Hypothalamus (tissue), 51 donors: ENCODE results near the gene ZDHHC18.

ENCODE experiments used
- DNase-seq, 51 donors: peaks; one replicate each; lab custom pipeline; 2025; lab: John Stamatoyannopoulos, UW

Gene ZDHHC18

GRCh38 chr1:26826261-26827105 lies at the start of gene ZDHHC18:
TSS of gene ZDHHC18 (plus strand) at chr1:26826688. CDS start at chr1:26826805, 117 bp downstream.
- peak in 43 of 51 donors; percentile 5 to 79 (median 57) for DNase-seq

DNA sequence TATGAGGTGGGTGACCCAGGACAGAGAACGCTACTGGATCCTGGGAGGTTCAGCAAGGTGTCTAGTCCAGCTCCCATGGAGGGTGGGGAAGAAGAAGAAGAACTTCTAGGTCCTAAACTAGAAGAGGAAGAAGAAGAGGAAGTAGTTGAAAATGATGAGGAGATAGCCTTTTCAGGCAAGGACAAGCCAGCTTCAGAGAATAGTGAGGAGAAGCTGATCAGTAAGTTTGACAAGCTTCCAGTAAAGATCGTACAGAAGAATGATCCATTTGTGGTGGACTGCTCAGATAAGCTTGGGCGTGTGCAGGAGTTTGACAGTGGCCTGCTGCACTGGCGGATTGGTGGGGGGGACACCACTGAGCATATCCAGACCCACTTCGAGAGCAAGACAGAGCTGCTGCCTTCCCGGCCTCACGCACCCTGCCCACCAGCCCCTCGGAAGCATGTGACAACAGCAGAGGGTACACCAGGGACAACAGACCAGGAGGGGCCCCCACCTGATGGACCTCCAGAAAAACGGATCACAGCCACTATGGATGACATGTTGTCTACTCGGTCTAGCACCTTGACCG lies 47.3 kb upstream of the ZDHHC18 start:
- DNase-seq, result no peak

DNA sequence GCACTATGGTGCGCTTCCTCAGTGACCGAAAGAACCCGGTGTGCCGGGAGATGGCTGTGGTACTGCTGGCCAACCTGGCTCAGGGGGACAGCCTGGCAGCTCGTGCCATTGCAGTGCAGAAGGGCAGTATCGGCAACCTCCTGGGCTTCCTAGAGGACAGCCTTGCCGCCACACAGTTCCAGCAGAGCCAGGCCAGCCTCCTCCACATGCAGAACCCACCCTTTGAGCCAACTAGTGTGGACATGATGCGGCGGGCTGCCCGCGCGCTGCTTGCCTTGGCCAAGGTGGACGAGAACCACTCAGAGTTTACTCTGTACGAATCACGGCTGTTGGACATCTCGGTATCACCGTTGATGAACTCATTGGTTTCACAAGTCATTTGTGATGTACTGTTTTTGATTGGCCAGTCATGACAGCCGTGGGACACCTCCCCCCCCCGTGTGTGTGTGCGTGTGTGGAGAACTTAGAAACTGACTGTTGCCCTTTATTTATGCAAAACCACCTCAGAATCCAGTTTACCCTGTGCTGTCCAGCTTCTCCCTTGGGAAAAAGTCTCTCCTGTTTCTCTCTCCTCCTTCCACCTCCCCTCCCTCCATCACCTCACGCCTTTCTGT lies 46.0 kb upstream of the ZDHHC18 start:
- peak in 4 of 51 donors; percentile 4 to 26 (median 14) for DNase-seq

DNA sequence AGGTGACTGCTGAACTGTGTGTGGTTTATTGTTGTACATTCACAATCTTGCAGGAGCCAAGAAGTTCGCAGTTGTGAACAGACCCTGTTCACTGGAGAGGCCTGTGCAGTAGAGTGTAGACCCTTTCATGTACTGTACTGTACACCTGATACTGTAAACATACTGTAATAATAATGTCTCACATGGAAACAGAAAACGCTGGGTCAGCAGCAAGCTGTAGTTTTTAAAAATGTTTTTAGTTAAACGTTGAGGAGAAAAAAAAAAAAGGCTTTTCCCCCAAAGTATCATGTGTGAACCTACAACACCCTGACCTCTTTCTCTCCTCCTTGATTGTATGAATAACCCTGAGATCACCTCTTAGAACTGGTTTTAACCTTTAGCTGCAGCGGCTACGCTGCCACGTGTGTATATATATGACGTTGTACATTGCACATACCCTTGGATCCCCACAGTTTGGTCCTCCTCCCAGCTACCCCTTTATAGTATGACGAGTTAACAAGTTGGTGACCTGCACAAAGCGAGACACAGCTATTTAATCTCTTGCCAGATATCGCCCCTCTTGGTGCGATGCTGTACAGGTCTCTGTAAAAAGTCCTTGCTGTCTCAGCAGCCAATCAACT lies 45.2 kb upstream of the ZDHHC18 start:
- DNase-seq, result no peak

DNA sequence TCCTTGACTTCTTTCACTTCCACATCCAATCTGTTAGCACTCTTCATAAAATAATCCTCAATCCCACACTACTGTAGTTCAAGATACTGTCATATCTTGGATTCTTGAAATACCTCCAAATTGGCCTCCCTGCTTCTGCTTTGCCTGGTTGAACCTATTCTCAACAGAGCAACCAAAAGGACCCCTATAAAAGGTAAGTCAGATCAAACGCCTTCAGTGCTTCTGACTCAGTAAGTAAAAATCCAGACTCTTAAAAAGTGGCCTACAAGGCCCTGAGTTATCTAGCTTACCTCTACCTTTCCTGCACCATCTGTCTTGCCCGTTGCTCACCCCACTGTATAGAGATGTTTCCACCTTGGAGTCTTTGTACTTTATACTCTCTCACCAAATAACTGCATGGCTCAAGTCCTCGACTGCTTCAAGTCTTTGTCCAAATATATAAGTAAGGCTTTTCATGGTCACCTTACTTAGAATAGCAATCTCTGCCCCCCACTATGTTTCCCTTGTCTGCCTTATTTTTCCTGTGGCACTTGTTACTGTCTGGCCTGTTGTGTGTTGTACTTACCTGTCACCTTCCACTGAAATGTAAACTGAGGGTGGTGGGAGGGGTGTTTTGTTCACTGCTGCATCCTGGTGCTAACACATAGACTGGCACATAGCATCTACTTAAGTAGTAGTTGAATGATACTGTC lies 43.8 kb upstream of the ZDHHC18 start:
- DNase-seq, result no peak

DNA sequence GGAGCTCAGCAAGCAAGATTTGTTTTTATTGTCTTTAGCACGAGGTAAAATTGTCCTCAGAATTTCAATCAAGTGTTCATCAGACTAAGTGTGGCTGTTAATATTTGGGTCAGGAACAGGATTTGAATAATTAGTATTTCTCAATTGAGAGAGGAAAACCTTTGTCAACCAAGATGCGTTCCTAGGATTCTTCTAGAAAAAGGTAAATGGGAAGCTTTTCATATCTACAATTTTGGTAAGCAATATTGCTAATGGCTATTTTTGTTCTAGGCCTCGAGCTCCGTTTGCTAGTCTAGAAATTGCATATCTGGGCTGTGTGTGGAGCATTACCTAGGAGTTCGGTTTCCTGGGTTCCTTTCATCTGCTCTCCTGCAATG lies 42.9 kb upstream of the ZDHHC18 start:
- no peak for DNase-seq

GRCh38 chr1:26784023-26784871 lies 42.2 kb upstream of the ZDHHC18 start:
- peak in 38 of 51 donors; percentile 10 to 82 (median 52) for DNase-seq

DNA sequence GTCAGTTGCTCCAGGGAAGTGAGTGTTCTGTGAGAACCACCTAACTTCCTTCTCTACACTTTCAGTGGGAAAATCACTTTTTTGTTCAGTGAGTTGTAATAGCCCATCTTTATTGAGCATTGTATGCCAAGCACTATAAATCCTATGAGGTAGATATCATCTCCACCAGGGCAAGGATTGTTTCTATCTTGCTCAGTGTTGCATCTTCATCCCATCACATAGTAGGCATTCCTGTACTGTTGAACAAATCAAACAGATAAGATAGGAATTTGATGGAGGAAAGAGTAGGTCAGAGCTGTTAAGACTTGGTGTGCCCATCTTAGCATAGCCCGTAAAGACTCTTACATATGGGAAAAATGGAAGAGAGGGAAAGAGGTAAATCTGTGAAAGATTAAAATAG lies 41.6 kb upstream of the ZDHHC18 start:
- DNase-seq, result no peak

DNA sequence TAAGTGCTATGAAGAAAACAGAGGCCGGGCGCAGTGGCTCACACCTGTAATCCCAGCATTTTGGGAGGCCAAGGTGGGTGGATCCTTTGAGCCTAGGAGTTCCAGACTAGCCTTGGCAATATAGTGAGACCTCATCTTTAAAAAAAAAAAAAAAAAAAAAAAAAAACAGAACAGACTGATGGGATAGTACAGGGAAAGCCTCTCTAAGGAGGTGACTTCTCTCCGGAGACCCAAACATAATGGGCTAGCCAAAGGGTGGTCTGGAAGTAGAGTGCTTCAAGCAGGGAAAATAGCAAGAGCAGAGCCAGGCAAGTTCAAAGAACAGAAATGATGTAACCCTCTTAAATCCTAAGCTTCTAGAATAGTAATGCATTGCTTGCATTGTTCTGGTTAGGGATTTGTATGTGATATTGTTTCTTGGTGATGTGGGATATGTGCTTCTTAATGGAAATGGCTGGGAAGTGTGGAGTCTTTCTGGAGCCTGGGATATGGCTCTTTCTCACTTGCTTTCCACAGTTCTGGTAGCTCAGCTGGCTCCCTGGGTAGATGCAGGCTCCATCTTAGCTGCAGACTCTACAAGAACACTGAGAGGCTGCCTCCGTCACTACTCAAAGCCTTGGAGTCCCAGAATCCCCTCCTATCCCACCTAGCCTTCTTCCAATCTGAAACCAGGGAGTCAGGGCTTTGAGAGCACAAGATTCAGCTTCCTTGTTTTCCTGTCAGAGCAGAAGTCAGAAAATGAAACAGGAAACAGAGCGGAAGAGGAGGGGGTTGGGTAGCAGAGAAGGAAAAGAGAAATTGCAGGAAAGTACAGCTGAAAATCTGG lies 40.7 kb upstream of the ZDHHC18 start:
- DNase-seq, result peak in 7 of 51 donors; percentile 9 to 57 (median 23)

DNA sequence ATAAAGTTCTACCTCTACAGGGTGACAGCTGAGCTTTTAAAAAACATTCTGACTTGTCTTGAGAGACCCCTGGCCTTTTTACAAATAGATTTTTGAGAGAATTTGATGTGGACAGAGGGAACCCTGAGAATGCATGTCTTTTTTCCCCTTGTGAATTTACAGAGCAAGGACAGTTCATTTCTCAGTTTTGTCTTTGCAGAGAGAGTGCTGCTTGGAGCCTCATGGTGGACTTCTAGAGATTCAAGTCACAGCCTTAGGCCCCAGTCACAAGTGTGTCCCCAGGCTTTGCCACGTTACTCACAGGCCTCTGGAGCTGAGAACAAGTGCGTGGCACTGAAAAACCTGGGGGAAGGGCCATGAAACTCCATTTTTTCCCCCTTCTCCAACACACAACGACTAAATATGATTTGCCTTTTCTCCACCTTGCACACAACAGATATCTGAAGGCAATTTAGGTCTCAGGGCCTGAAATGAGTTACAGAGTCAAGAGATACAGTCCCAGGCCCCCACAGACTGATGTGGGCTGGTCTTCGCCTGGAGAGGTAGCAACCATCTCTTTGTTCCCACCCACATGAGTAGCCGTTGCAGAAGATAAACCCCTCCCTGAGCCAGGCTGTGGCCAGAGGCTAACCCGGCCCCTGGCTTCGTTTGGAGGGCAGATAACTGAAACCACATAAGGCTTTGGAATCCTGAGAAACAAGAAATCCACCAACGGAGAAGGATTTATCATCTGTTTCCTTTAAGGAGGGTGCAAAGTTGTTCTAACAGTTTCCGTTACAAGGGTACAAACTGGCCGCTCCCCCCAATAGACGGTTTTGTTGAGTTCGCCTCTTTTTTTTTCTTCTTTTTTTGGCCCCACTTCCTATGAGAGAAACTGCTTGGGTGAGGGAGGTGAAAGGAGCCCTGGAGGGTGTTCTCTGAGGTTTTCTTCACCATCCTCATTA lies 39.8 kb upstream of the ZDHHC18 start:
- DNase-seq, result peak in 28 of 51 donors; percentile 9 to 74 (median 31)

- peak in 2 of 51 donors; percentile 55 to 58 for DNase-seq
These were observed 39.1 kb upstream of the ZDHHC18 start for GRCh38 chr1:26787381-26787705.

DNA sequence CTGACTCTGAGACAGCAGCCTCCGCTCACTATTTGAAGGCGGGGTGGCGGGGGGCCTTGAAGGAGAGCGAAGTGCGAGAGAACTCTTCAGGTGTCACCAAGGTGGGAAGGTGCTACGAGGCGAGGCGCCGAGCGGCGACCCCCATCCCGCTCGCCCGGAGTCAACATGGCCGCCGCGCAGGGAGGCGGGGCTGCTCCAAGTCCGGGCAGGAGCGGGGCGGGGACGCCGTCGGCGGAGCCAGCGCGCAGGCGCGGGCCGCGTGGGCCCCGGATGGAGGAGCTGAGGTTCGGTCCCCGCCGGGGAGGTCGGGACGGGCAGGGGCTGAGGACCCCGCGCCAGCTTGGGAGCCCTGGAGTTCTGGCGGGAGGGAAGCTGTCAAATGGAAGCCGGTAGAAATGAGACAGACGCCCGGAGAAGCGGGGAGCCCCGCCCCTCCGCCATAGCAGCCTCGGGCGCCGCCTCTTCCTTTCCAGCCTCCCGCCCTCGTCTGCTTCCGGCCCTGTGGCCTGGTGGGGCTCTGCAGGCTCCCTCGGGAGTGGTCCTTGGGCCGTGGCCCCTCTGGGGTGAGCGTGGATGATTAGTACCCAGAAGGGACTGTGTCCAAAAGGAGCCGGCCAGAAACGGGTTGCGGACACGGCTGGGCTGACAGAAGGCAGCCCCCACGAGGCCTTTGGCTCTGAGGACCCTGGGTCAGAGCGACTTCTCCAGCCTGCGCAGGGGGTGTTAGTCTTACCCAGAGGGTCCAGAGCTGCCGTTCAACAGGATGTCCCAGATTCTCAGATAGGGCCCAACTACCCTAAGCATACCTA lies 38.6 kb upstream of the ZDHHC18 start, which contains the start of gene PIGV:
Gene PIGV, plus strand, starts transcription at position 245 of the 809 bp plus-strand sequence. CDS start 2,866 bp downstream, outside the sequence.
- DNase-seq, result peak; percentile 53 to 98 (median 89)

- DNase-seq, result no peak
These were observed 38.0 kb upstream of the ZDHHC18 start for GRCh38 chr1:26788515-26788785.

DNA sequence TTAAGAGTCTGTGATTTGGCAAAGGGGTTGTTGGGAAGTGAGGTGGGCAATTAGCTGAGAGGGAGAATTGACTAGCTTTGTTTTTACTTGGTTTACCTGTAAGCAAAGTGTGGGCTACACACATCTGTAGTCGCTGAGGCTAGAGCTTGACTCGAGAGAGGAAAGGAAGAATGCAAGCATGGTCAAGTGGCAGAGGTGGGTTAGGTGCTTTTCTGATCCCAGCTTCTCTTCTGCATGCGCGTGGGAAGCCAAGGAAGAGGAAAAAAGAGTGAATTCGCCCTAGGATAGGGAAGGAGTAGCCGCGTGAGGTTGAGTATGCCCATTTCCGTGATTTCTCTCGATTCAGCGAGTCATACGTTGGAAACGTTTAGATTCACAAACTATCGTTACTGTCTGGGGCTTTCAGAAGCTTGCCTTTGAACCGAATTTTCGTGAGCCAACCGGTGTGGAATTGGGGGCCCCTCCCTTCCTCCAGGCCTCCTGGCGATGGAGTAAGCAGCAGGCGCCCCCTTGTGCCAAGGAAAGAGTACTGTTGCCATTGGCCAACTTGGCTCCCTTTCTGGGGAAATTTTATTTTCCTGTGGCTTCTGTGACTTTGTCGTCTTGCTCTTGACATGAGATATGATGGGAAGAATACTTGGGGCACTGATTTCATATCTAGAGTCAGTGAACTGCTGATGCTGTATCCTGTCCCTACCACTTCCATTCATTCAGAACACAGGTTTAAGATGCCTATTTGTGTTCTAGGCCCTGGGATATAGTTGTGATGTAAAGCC lies 37.5 kb upstream of the ZDHHC18 start:
- DNase-seq, result peak in 47 of 51 donors; percentile 21 to 92 (median 74)

DNA sequence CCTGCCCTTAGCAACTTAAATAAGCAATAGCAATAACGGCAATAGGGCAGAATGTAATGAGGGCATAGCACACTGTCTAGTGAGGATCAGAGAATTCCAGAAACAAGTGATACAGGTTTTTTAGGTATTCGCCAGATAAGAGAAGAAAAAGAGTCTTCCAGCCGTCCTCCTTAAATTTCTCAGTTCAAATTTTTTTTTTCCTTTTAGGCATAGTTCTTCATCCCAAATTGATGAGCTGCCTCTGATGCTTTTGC lies 36.9 kb upstream of the ZDHHC18 start:
- no peak for DNase-seq

DNA sequence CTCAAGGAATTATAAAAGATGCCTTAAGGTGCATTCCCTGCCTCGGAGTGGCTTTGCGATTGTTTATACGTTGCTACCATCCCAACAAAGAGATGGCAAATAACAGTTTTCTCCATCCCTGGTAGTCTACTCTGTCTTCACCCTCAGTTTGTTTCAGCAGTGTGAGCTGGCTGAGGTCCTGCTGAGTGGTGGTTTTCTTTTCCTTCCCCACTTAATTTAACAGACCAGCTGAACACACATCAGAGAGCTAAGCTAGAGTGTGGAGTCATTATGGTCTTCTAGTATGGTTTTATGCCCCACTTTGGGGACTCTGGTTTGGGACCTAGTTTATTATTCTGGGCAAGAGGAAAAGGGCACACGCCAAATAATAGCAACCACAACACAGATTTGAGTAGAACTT lies 36.6 kb upstream of the ZDHHC18 start:
- DNase-seq, result no peak

GRCh38 chr1:26790551-26790953 lies 35.9 kb upstream of the ZDHHC18 start:
- DNase-seq, result no peak
